AG04449 (cell line): ENCODE results near the gene FHIP1B.
A peak's percentile ranks its signal among the peaks of the same experiment; 100 is the strongest.
"Not testable (repeated sequence)": the region's sequence is repeated elsewhere in the genome, so short reads cannot be mapped to it uniquely, and the experiment has no call there.

Source experiments
- CTCF ChIA-PET: fragments of 350-600 bp; formaldehyde crosslinking; extraction: SDS; loops from one replicate; lab custom pipeline; 2021; ENCODE audit warnings: antibody characterized with exemption; lab: Yijun Ruan, JAX
- POLR2A ChIA-PET: fragments of 400-600, 350-600 bp; formaldehyde crosslinking; extraction: SDS; loops from one replicate; lab custom pipeline; 2020; ENCODE audit warnings: antibody characterized with exemption, inconsistent platforms; lab: Yijun Ruan, JAX
- DNase-seq: peaks from one replicate; pipeline ENCODE4 v3.0.0-alpha.2; 2010; ENCODE audit warnings: low read depth, low spot score
- H3K4me3 ChIP-seq: 2 replicates; pipeline ENCODE4 v1.5.1; 2011; ENCODE audit warnings: low read depth, mild to moderate bottlenecking, control low read depth, low read length
- CTCF ChIP-seq: IDR thresholded peaks from one replicate; pipeline ENCODE4 v1.5.1; 2011; ENCODE audit warnings: mild to moderate bottlenecking, moderate library complexity, low read length, control low read depth, inconsistent platforms; ENCODE audit not compliant: insufficient read depth; ENCODE audit errors: missing control alignments

FHIP1B gene

DNA sequence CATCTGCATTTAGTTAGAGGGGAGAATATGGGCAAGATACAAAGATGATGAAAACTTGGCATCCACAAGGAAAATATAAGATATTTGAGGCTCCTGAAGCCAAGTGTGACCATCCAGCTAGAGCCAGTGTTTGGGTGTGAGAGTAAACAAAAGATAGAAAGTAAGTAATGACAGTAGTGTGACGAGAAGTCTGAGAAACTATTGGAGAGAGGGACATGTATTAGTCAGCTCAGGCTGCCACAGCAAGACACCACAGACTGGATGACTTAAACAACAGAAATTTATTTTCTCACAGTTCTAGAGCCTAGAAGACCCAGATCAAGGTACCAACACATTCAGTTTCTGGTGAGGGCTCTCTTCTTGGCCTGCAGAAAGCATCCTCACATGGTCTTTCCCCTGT lies 18.8 kb upstream of the FHIP1B start:
- no peak overlapping the region for H3K4me3 ChIP-seq
- ChIA-PET POLR2A (interaction anchor here (0.6 kb wide), 1 partner anchor 107 kb away, joined by 4 read pairs; no protein-coding TSS in a partner anchor), CTCF (interaction anchor here (1.4 to 14.3 kb wide), 9 partner anchors 9 to 104 kb away, joined by 5 to 494 read pairs (median 30); partner anchors contain the start of genes CAVIN3, CNGA4 and FHIP1B)
- no peak for TF ChIP-seq CTCF
- no peak for DNase-seq

DNA sequence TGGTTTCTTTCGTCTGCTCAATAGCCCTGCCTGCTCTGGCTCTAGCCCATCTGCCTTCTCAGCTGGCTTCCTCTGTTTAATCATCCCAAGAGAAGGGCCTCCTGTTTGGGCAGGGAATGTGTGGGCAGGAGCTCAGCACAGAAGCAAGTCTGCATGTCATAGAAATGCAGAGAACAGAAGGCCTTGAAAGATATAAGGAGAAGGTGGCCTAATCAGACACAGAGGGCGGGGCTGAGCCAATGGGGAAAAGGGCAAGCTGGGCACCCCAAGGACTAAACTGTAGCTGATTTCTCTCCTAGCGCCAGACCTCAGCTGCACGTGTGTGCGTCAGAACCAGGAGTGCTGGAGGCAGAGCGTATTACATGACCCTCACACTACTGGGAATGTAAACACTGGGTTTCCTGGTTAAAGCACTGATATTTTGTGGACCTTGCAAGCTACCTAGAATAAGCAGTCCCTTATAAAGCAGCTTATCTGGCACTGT lies 17.6 kb upstream of the FHIP1B start:
- CTCF ChIA-PET: interaction anchor here (1.0 to 14.3 kb wide), 25 partner anchors 10 to 194 kb away, joined by 3 to 494 read pairs (median 9); partner anchors contain the start of genes CAVIN3, CNGA4 and FHIP1B

DNA sequence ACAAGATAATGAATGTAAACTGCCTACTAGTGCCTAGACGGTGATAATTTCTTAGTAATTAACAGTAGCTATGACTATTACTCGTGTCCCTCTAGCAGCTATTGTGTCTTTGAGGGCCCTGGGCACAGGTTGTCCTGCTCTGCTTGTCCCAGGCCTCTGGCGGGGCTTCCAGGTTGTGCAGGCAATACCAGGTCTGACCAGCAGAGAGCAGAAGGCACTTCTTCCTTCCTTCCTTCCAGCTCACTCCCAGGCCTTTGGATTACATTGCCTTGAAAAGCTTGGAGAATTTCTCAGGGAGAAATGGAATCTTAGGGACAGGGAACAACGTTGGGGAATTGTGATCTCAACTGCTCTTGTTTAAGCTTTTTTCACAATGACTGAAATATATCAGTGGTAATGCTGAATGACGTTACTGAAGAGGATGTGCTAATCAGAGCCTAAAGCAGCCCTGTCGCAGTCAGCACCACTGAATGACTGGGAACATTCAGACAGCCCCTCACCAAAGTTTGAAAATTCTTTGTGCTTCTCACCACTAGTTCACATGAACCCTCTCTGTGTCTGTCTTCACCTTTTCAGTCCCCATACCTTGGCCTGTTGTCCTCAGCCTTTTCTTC lies 16.8 kb upstream of the FHIP1B start:
- ChIA-PET CTCF (interaction anchor here (0.6 to 14.3 kb wide), 40 partner anchors 8 to 504 kb away, joined by 3 to 494 read pairs (median 5); partner anchors contain the start of genes CAVIN3, CCKBR, CNGA4 and FHIP1B), POLR2A (interaction anchor here (1.0 to 2.2 kb wide), 2 partner anchors 69 to 112 kb away, joined by 3 to 6 read pairs; partner anchors contain the start of gene CAVIN3)
- no peak overlapping the region for H3K4me3 ChIP-seq
- peak; percentile 94 for TF ChIP-seq CTCF
- no peak for DNase-seq

More for the DNA sequence above, 17.6 kb upstream of the FHIP1B start:
- H3K4me3 ChIP-seq: no peak overlapping the region
- TF ChIP-seq CTCF: no peak
- POLR2A ChIA-PET: interaction anchor here (2.2 kb wide), 1 partner anchor 68 kb away, joined by 6 read pairs; the partner anchor contains the start of gene CAVIN3
- DNase-seq: no peak

- POLR2A ChIA-PET: interaction anchor here (1.2 to 2.2 kb wide), 2 partner anchors 67 to 70 kb away, joined by 4 to 6 read pairs; partner anchors contain the start of gene CAVIN3
- TF ChIP-seq CTCF: no peak
Measured at GRCh38 chr11:6249770-6250555, 15.5 kb upstream of the FHIP1B start.

GRCh38 chr11:6248897-6249296 lies 14.5 kb upstream of the FHIP1B start:
- DNase-seq, H3K4me3 ChIP-seq, POLR2A ChIA-PET: not testable (repeated sequence)
- CTCF ChIA-PET: interaction anchor here (1.2 to 14.3 kb wide), 5 partner anchors 7 to 108 kb away, joined by 3 to 494 read pairs (median 50); partner anchors contain the start of genes CAVIN3, CNGA4 and FHIP1B

More at GRCh38 chr11:6249770-6250555, 15.5 kb upstream of the FHIP1B start:
- H3K4me3 ChIP-seq: no peak overlapping the region
- CTCF ChIA-PET: interaction anchor here (1.0 to 14.3 kb wide), 21 partner anchors 8 to 227 kb away, joined by 3 to 494 read pairs (median 11); partner anchors contain the start of genes CAVIN3, CCKBR, CNGA4 and FHIP1B
- DNase-seq: peak; percentile 36

DNA sequence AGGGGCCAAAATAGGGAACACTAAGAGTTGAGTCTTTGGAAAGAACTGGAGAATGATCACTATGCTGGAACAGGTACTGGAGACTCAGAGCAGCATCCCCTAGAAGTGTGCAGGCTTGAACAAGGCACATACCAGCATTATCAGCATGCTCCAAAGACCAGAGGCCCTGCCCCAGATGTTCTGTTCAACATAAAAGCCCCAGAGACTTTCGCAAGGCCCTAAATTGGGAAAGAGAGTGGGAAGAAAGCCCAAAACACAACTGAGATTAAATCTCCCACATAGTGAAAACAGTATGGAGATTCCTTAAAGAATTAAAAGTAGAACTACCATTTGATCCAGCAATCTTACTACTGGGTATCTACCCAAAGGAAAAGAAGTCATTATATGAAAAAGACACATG lies 13.8 kb upstream of the FHIP1B start:
- CTCF ChIA-PET: interaction anchor here (5.3 to 14.3 kb wide), 3 partner anchors 12 to 108 kb away, joined by 44 to 494 read pairs (median 117); partner anchors contain the start of genes CAVIN3, CNGA4 and FHIP1B
- POLR2A ChIA-PET: no interaction called here
- DNase-seq: no peak
- H3K4me3 ChIP-seq: no peak overlapping the region
- TF ChIP-seq CTCF: no peak
